Measurements from ENCODE around the gene KRT78. TPM values are rescaled to one million over a fixed set of nuclear protein-coding genes. Genes with fewer than 3 reads are reported as not detected.

The KRT78 gene
- polyA plus RNA-seq, 2 of the 4 experiments (the other 2 are of a cell fraction) = 0.09 to 0.12 TPM

DNA sequence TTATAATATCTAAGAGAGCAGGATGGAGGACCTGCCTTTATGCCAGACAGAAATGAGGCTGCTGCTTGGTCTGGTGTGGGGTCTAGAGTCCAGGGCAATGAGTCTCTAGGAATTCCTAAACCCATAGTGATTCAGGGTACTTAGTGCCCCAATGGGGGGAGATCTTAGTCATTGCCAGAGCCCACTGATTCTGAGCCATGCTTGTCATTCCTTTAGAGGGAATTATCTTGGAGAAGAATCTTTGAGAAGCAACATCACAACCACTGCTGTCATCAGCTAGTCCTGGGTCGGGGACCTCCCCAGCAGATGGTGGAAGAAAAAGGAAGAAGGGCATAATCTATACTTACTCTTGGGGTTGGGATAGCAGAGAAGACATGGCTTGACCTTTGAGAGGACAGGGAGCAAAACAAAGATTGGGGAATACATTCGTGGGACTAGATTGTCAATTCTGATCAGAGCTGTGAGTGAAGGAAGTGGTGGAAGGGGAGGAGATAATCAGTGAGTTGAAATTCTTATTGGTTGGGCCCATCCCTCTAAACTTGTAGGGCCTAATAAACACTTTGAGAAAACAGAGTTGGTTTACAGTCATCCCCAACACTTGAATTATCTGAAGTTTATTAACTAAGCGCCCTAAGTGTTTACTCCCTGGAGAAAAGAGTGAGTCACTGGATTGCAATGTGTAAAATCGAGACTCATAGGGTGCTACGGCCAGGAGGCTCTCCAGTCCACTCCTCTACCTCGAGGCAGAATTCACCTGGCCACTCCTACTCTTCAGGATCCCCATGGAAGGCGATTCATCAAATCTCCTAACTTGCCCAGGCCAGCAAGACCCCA lies 49.9 kb downstream of the KRT78 start (continued):
- TF ChIP-seq FOSL2 (IDR thresholded peaks at IDR 0.05) (peak; percentile 48; the same call in 1 of the 2 replicates), FOSL2 (CRISPR knock-in tag; IDR thresholded peaks at IDR 0.05) (peak; percentile 85), NPAS2 (CRISPR knock-in tag; IDR thresholded peaks at IDR 0.05; ENCODE audit: borderline replicate concordance) (no peak), ZFP36 (IDR thresholded peaks at IDR 0.05; ENCODE audit: borderline replicate concordance, partially characterized antibody) (no peak), SREBF2 (IDR thresholded peaks at IDR 0.05) (no peak), ZC3H11A (IDR thresholded peaks at IDR 0.05) (no peak), CTCF (IDR thresholded peaks at IDR 0.05) (no peak), ESRRA (IDR thresholded peaks at IDR 0.05; ENCODE audit: borderline replicate concordance, low read length) (no peak), POLR2AphosphoS2 (conservative IDR thresholded peaks at IDR 0.05; ENCODE audit: low read length) (no peak), JUN (IDR thresholded peaks at IDR 0.05) (peak in 1 of 2 experiments; percentile 37; a peak in 1 of 5 replicates), HOXB5 (CRISPR knock-in tag; IDR thresholded peaks at IDR 0.05) (no peak), FOSB (CRISPR knock-in tag; IDR thresholded peaks at IDR 0.05) (no peak), GATA3 (IDR thresholded peaks at IDR 0.05; ENCODE audit: borderline replicate concordance) (peak; percentile 57; the same call in 1 of the 2 replicates)
- TF ChIP-seq, protein P1, sequence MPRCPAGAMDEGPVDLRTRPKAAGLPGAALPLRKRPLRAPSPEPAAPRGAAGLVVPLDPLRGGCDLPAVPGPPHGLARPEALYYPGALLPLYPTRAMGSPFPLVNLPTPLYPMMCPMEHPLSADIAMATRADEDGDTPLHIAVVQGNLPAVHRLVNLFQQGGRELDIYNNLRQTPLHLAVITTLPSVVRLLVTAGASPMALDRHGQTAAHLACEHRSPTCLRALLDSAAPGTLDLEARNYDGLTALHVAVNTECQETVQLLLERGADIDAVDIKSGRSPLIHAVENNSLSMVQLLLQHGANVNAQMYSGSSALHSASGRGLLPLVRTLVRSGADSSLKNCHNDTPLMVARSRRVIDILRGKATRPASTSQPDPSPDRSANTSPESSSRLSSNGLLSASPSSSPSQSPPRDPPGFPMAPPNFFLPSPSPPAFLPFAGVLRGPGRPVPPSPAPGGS (IDR thresholded peaks at IDR 0.05) = no peak
- TF ChIP-seq, protein P2, sequence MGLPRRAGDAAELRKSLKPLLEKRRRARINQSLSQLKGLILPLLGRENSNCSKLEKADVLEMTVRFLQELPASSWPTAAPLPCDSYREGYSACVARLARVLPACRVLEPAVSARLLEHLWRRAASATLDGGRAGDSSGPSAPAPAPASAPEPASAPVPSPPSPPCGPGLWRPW (IDR thresholded peaks at IDR 0.05) = no peak

- H3K27ac ChIP-seq = peak overlapping the region; percentile 88 to 89; a peak in 5 of 6 replicates
- FAIRE-seq (no peak), DNase-seq (ENCODE audit: low read depth in 1 of 2, low spot score in 1 of 2) (no peak), ATAC-seq (no peak)
- no peak overlapping the region for H3K4me3 ChIP-seq
- CTCF ChIA-PET = interaction anchor here (0.9 to 1.5 kb wide), 3 partner anchors 81 to 87 kb away, joined by 3 to 4 read pairs (median 4); no protein-coding TSS in a partner anchor
- H3K9me3 ChIP-seq = no peaks in the 10 kb centered on the region
- peak overlapping the region; percentile 54; the same call in 2 of the 3 replicates for H3K4me2 ChIP-seq
- TF ChIP-seq CBX8 (IDR thresholded peaks at IDR 0.05) (no peak), ZFP36 (IDR thresholded peaks at IDR 0.05; ENCODE audit: borderline replicate concordance, partially characterized antibody) (no peak), EHF (CRISPR knock-in tag; IDR thresholded peaks at IDR 0.05) (no peak), JUNB (IDR thresholded peaks at IDR 0.05) (no peak), KDM5A (IDR thresholded peaks at IDR 0.05) (no peak), CHD4 (IDR thresholded peaks at IDR 0.05; ENCODE audit: borderline replicate concordance) (no peak)
- TF ChIP-seq, protein P3, sequence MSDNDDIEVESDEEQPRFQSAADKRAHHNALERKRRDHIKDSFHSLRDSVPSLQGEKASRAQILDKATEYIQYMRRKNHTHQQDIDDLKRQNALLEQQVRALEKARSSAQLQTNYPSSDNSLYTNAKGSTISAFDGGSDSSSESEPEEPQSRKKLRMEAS (IDR thresholded peaks at IDR 0.05) = no peak
- POLR2A ChIA-PET = no interaction called here
- peaks cover 65% of the 10 kb centered on the region for H3K4me1 ChIP-seq
- 93% methylated on average over 4 of the region's 4 CpGs for WGBS (ENCODE audit: missing lambda C conversion rate)
Measured at GRCh38 chr12:52798003-52798670, 50.7 kb downstream of the KRT78 start.

- peaks cover 63% of the 10 kb centered on the region for H3K4me1 ChIP-seq
- no peaks in the 10 kb centered on the region for H3K9me3 ChIP-seq
- no peak overlapping the region for H3K4me3 ChIP-seq
- ATAC-seq (no peak), DNase-seq (ENCODE audit: low read depth in 1 of 2, low spot score in 1 of 2) (no peak), FAIRE-seq (no peak)
- ChIA-PET CTCF (interaction anchor here (0.9 to 1.5 kb wide), 5 partner anchors 9 to 641 kb away, joined by 3 to 4 read pairs (median 3); no protein-coding TSS in a partner anchor), POLR2A (no interaction called here)
- peak overlapping the region; percentile 25 to 89; a peak in 4 of 6 replicates for H3K27ac ChIP-seq
- no peak overlapping the region for H3K4me2 ChIP-seq
- TF ChIP-seq RNF2 (IDR thresholded peaks at IDR 0.05; ENCODE audit: borderline replicate concordance, low read depth) (no peak), RAD21 (conservative IDR thresholded peaks at IDR 0.05 in 1 of 2, IDR thresholded peaks at IDR 0.05 in 1 of 2) (no peak), EHMT2 (IDR thresholded peaks at IDR 0.05; ENCODE audit: low read depth) (no peak), FOSL2 (IDR thresholded peaks at IDR 0.05) (no peak), FOSL2 (CRISPR knock-in tag; IDR thresholded peaks at IDR 0.05) (no peak), RARB (CRISPR knock-in tag; IDR thresholded peaks at IDR 0.05) (no peak), EHF (CRISPR knock-in tag; IDR thresholded peaks at IDR 0.05) (no peak), E2F6 (IDR thresholded peaks at IDR 0.05; ENCODE audit: borderline replicate concordance, low read depth) (no peak), CHD2 (IDR thresholded peaks at IDR 0.05; ENCODE audit: low read length, partially characterized antibody) (no peak)
- TF ChIP-seq, protein P1 (IDR thresholded peaks at IDR 0.05) = no peak
- TF ChIP-seq, protein P2 (IDR thresholded peaks at IDR 0.05) = no peak
Measured at GRCh38 chr12:52797529-52797894, 51.3 kb downstream of the KRT78 start.

Data from A549 (cell line).